DOHH2 (cell line): ENCODE results near the gene PRSS16.

Experiments used
- EZH2phosphoT487 ChIP-seq: fragments of 200-600 bp; sonication (generic); IDR thresholded peaks from 2 replicates; pipeline ENCODE4 v1.6.1; 2017; ENCODE audit warnings: borderline replicate concordance, mild to moderate bottlenecking, antibody characterized with exemption, low read length, moderate library complexity, mixed read lengths
- TF ChIP-seq, protein P1 (sequence below): fragments of 200-600 bp; sonication (generic); IDR thresholded peaks from one replicate; pipeline ENCODE4 v1.5.1; 2014; ENCODE audit warnings: antibody characterized with exemption, mild to moderate bottlenecking, low read depth, low read length; ENCODE audit not compliant: poor library complexity, severe bottlenecking

DNA sequence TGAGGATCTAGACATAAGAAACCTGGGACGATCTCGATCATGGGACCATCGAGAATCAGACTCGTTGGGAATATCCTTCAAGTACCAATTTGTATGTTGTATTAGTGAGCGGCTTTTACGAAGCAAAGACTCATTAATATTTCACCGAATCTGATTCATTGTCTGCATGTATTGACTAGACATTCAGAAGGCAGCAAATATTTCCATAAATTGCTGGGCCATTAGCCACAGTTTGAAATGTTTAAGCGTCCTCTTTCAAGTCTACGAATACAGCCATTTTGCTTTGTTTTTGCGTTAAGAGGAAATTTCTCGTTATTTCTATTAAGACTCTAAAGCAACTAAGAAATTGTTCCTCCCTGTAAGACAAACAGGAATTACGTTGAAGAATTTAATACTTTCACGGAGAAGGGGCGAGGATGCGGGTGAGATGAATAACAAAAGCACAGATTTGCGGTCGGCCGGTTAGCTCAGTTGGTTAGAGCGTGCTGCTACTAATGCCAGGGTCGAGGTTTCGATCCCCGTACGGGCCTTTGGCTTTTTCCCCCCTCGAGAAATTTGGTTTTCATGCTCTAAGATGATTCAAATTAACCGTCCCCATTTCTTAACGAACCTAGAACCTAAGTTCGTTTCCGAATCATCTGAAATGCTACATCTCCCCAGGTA lies 46.1 kb downstream of the PRSS16 start:
- TF ChIP-seq, protein P1, sequence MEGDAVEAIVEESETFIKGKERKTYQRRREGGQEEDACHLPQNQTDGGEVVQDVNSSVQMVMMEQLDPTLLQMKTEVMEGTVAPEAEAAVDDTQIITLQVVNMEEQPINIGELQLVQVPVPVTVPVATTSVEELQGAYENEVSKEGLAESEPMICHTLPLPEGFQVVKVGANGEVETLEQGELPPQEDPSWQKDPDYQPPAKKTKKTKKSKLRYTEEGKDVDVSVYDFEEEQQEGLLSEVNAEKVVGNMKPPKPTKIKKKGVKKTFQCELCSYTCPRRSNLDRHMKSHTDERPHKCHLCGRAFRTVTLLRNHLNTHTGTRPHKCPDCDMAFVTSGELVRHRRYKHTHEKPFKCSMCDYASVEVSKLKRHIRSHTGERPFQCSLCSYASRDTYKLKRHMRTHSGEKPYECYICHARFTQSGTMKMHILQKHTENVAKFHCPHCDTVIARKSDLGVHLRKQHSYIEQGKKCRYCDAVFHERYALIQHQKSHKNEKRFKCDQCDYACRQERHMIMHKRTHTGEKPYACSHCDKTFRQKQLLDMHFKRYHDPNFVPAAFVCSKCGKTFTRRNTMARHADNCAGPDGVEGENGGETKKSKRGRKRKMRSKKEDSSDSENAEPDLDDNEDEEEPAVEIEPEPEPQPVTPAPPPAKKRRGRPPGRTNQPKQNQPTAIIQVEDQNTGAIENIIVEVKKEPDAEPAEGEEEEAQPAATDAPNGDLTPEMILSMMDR, result no peak
- no peak for TF ChIP-seq EZH2phosphoT487
